GM23338 (cell line): Measurements from ENCODE around the gene CEPT1. TPM values are rescaled to one million over a fixed set of nuclear protein-coding genes. Genes with fewer than 3 reads are reported as not detected.

Experiments
- ATAC-seq: fragments of 200-7000 bp; cut with Tn5 transposase; 3 replicates; pipeline ENCODE4 v1.9.1; 2020
- DNase-seq: peaks from one replicate; pipeline ENCODE4 v3.0.0-alpha.2; 2015; ENCODE audit warnings: low spot score
- H2AFZ ChIP-seq: fragments of 200-600 bp; sonication (generic); 2 replicates; pipeline ENCODE4 v1.8.0; 2016; ENCODE audit warnings: antibody characterized with exemption, mild to moderate bottlenecking, moderate library complexity
- H3F3A ChIP-seq: fragments of 200-600 bp; sonication (generic); replicated peaks from 2 replicates; pipeline ENCODE4 v1.8.0; 2017; ENCODE audit warnings: antibody characterized with exemption, mixed run types, low read depth
- H3K27ac ChIP-seq: fragments of 200-600 bp; sonication (generic); 2 replicates; pipeline ENCODE4 v1.6.1; 2016; ENCODE audit warnings: low read depth
- H3K27me3 ChIP-seq: fragments of 200-600 bp; sonication (generic); 2 replicates; pipeline ENCODE4 v1.8.0; 2016; ENCODE audit warnings: mild to moderate bottlenecking, mixed run types, moderate library complexity; ENCODE audit not compliant: insufficient read depth
- H3K36me3 ChIP-seq: fragments of 200-600 bp; sonication (generic); 2 replicates; pipeline ENCODE4 v1.8.0; 2016; ENCODE audit warnings: mild to moderate bottlenecking; ENCODE audit not compliant: insufficient read depth
- H3K4me1 ChIP-seq: fragments of 200-600 bp; sonication (generic); 2 replicates; pipeline ENCODE4 v1.8.0; 2016; ENCODE audit warnings: mild to moderate bottlenecking, moderate library complexity; ENCODE audit not compliant: insufficient read depth
- H3K4me2 ChIP-seq: fragments of 200-600 bp; sonication (generic); 2 replicates; pipeline ENCODE4 v1.7.1; 2017; ENCODE audit warnings: mixed run types
- H3K4me3 ChIP-seq: fragments of 200-600 bp; sonication (generic); 2 replicates; pipeline ENCODE4 v1.6.1; 2016; ENCODE audit warnings: mixed run types
- H3K79me2 ChIP-seq: fragments of 200-600 bp; sonication (generic); replicated peaks from 2 replicates; pipeline ENCODE4 v1.8.0; 2017; ENCODE audit warnings: mild to moderate bottlenecking; ENCODE audit not compliant: insufficient read depth
- H3K9me2 ChIP-seq: fragments of 200-600 bp; sonication (generic); 2 replicates; pipeline ENCODE4 v1.8.0; 2017; ENCODE audit not compliant: insufficient read depth
- H4K20me1 ChIP-seq: fragments of 200-600 bp; sonication (generic); replicated peaks from 2 replicates; pipeline ENCODE4 v1.8.0; 2017; ENCODE audit warnings: mild to moderate bottlenecking; ENCODE audit not compliant: insufficient read depth
- H3K27ac Mint-ChIP-seq: 2 replicates; pipeline ENCODE4 v1.8.0; 2020; ENCODE audit warnings: inconsistent platforms, mild to moderate bottlenecking, moderate library complexity, mixed read lengths
- H3K27me3 Mint-ChIP-seq: 3 replicates; pipeline ENCODE4 v1.8.0; 2022; ENCODE audit warnings: low read depth, mild to moderate bottlenecking, moderate library complexity, mixed read lengths, inconsistent platforms; ENCODE audit not compliant: insufficient read depth, poor library complexity
- H3K36me3 Mint-ChIP-seq: 3 replicates; pipeline ENCODE4 v1.8.0; 2021; ENCODE audit warnings: low read depth, mild to moderate bottlenecking, inconsistent platforms, moderate library complexity, mixed read lengths
- H3K4me1 Mint-ChIP-seq: 3 replicates; pipeline ENCODE4 v1.8.0; 2020; ENCODE audit warnings: mild to moderate bottlenecking, inconsistent platforms, mixed read lengths
- H3K4me3 Mint-ChIP-seq: 3 replicates; pipeline ENCODE4 v1.8.0; 2021; ENCODE audit warnings: moderate library complexity, mild to moderate bottlenecking, inconsistent platforms, mixed read lengths
- H3K9me3 Mint-ChIP-seq: 3 replicates; pipeline ENCODE4 v1.8.0; 2020; ENCODE audit warnings: moderate library complexity, mild to moderate bottlenecking, inconsistent platforms, mixed read lengths
- CREB1 ChIP-seq: fragments of 250-450 bp; sonication (Bioruptor Pico); IDR thresholded peaks from 2 replicates; pipeline ENCODE4 v1.5.0; 2020; ENCODE audit warnings: low read depth, mild to moderate bottlenecking, moderate library complexity
- EZH2 ChIP-seq: fragments of 200-600 bp; sonication (generic); IDR thresholded peaks from one replicate; pipeline ENCODE4 v1.8.0; 2017; ENCODE audit warnings: antibody characterized with exemption, mild to moderate bottlenecking, low read depth; ENCODE audit not compliant: unreplicated experiment
- EZH2phosphoT487 ChIP-seq: fragments of 200-600 bp; sonication (generic); IDR thresholded peaks from one replicate; pipeline ENCODE4 v1.8.1; 2018; ENCODE audit warnings: antibody characterized with exemption; ENCODE audit not compliant: unreplicated experiment
- JUNB ChIP-seq: IDR thresholded peaks from one replicate; pipeline ENCODE4 v1.6.1; 2016; ENCODE audit warnings: antibody characterized with exemption; ENCODE audit not compliant: unreplicated experiment
- NANOG ChIP-seq: IDR thresholded peaks from 2 replicates; pipeline ENCODE4 v1.6.1; 2016; ENCODE audit warnings: antibody characterized with exemption, borderline replicate concordance
- POLR2AphosphoS5 ChIP-seq: IDR thresholded peaks from 2 replicates; pipeline ENCODE4 v1.6.1; 2016; ENCODE audit warnings: antibody characterized with exemption, low read depth
- STAT1 ChIP-seq: IDR thresholded peaks from one replicate; pipeline ENCODE4 v1.6.1; 2016; ENCODE audit warnings: antibody characterized with exemption; ENCODE audit not compliant: unreplicated experiment
- ZNF114 ChIP-seq: fragments of 250-450 bp; sonication (Bioruptor Pico); IDR thresholded peaks from 2 replicates; pipeline ENCODE4 v1.5.0; 2020; ENCODE audit warnings: mild to moderate bottlenecking, moderate library complexity
- ZNF331 ChIP-seq: fragments of 250-450 bp; sonication (Bioruptor Pico); IDR thresholded peaks from 2 replicates; pipeline ENCODE4 v1.5.0; 2020; ENCODE audit warnings: low read depth, mild to moderate bottlenecking, moderate library complexity
- polyA plus RNA-seq: library from polyadenylated mRNA; unstranded; fragments of >200 nt; fragmentation: Nextera tagmentation; extraction: Ambion mirVana; gene quantifications from 2 replicates; pipeline ENCODE4 v1.2.1, GENCODE V29; 2016
- total RNA-seq: library from RNA; depleted of rRNA; stranded (reverse); fragments of >200 nt; shearing (Covaris generic); gene quantifications from 2 replicates; pipeline ENCODE4 v1.2.3, GENCODE V29; 2014
- TF ChIP-seq, protein P1 (sequence below): fragments of 250-450 bp; sonication (Bioruptor Pico); IDR thresholded peaks from 2 replicates; pipeline ENCODE4 v1.5.0; 2020; ENCODE audit warnings: mild to moderate bottlenecking, moderate library complexity
- TF ChIP-seq, protein P2 (sequence below), 2 experiments: fragments of 200-600 bp in 1 of 2; sonication (generic) in 1 of 2; conservative IDR thresholded peaks; 2 replicates each; pipeline versions ENCODE4 v1.5.1 to v1.6.1; 2016 to 2017; ENCODE audit warnings: antibody characterized with exemption in 2 of 2, low read depth in 2 of 2, mild to moderate bottlenecking in 2 of 2, moderate library complexity in 1 of 2
- TF ChIP-seq, protein P3 (sequence below): IDR thresholded peaks from 2 replicates; pipeline ENCODE4 v1.6.1; 2016; ENCODE audit warnings: antibody characterized with exemption
- TF ChIP-seq, protein P4 (sequence below): IDR thresholded peaks from one replicate; pipeline ENCODE4 v1.6.1; 2018; ENCODE audit warnings: antibody characterized with exemption; ENCODE audit not compliant: unreplicated experiment

The CEPT1 gene
- total and polyA plus RNA-seq, 2 experiments from 2014 or later: 17.3 to 39.5 TPM

DNA sequence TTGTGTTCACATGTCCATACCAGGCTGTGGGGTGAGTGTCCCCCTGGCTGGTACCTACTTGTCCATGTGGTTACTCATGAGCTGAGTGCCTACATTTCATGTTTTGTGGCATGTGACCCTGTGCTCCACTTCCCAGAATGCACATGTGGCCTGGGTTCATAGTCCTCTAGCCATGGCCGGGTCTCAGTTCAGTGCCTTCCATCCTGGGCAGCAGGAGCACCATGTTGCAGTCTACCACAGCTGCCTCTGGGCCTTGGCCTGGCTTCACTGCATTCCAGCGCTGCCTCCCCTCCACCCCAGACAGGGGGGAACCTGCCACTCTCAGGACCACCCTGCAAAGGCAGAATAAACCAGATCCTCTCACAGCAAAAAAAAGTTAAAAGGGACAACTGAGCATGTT lies 5.5 kb downstream of the CEPT1 start:
- Histone ChIP-seq H3K27me3 (no peaks in the 10 kb centered on the region), H3K4me1 (peaks cover 10% of the 10 kb centered on the region), H2AFZ (no peak overlapping the region), H3F3A (no peaks in the 10 kb centered on the region), H3K79me2 (peaks cover 83% of the 10 kb centered on the region), H3K36me3 (peaks cover 12% of the 10 kb centered on the region; the same call in 1 of the 2 replicates), H3K9me2 (no peaks in the 10 kb centered on the region), H3K4me3 (no peak overlapping the region), H3K27ac (no peak overlapping the region), H4K20me1 (peaks cover 5% of the 10 kb centered on the region), H3K4me2 (no peak overlapping the region)
- Mint-ChIP-seq H3K4me1 (peaks cover 16% of the 10 kb centered on the region), H3K36me3 (peaks cover 23% of the 10 kb centered on the region), H3K4me3 (no peak overlapping the region), H3K9me3 (no peaks in the 10 kb centered on the region), H3K27ac (no peak overlapping the region), H3K27me3 (no peaks in the 10 kb centered on the region)
- TF ChIP-seq NANOG (no peak), STAT1 (no peak), EZH2 (no peak), EZH2phosphoT487 (no peak), JUNB (no peak), ZNF114 (no peak), CREB1 (no peak), POLR2AphosphoS5 (no peak), ZNF331 (CRISPR knock-in tag) (no peak)
- TF ChIP-seq, protein P1, sequence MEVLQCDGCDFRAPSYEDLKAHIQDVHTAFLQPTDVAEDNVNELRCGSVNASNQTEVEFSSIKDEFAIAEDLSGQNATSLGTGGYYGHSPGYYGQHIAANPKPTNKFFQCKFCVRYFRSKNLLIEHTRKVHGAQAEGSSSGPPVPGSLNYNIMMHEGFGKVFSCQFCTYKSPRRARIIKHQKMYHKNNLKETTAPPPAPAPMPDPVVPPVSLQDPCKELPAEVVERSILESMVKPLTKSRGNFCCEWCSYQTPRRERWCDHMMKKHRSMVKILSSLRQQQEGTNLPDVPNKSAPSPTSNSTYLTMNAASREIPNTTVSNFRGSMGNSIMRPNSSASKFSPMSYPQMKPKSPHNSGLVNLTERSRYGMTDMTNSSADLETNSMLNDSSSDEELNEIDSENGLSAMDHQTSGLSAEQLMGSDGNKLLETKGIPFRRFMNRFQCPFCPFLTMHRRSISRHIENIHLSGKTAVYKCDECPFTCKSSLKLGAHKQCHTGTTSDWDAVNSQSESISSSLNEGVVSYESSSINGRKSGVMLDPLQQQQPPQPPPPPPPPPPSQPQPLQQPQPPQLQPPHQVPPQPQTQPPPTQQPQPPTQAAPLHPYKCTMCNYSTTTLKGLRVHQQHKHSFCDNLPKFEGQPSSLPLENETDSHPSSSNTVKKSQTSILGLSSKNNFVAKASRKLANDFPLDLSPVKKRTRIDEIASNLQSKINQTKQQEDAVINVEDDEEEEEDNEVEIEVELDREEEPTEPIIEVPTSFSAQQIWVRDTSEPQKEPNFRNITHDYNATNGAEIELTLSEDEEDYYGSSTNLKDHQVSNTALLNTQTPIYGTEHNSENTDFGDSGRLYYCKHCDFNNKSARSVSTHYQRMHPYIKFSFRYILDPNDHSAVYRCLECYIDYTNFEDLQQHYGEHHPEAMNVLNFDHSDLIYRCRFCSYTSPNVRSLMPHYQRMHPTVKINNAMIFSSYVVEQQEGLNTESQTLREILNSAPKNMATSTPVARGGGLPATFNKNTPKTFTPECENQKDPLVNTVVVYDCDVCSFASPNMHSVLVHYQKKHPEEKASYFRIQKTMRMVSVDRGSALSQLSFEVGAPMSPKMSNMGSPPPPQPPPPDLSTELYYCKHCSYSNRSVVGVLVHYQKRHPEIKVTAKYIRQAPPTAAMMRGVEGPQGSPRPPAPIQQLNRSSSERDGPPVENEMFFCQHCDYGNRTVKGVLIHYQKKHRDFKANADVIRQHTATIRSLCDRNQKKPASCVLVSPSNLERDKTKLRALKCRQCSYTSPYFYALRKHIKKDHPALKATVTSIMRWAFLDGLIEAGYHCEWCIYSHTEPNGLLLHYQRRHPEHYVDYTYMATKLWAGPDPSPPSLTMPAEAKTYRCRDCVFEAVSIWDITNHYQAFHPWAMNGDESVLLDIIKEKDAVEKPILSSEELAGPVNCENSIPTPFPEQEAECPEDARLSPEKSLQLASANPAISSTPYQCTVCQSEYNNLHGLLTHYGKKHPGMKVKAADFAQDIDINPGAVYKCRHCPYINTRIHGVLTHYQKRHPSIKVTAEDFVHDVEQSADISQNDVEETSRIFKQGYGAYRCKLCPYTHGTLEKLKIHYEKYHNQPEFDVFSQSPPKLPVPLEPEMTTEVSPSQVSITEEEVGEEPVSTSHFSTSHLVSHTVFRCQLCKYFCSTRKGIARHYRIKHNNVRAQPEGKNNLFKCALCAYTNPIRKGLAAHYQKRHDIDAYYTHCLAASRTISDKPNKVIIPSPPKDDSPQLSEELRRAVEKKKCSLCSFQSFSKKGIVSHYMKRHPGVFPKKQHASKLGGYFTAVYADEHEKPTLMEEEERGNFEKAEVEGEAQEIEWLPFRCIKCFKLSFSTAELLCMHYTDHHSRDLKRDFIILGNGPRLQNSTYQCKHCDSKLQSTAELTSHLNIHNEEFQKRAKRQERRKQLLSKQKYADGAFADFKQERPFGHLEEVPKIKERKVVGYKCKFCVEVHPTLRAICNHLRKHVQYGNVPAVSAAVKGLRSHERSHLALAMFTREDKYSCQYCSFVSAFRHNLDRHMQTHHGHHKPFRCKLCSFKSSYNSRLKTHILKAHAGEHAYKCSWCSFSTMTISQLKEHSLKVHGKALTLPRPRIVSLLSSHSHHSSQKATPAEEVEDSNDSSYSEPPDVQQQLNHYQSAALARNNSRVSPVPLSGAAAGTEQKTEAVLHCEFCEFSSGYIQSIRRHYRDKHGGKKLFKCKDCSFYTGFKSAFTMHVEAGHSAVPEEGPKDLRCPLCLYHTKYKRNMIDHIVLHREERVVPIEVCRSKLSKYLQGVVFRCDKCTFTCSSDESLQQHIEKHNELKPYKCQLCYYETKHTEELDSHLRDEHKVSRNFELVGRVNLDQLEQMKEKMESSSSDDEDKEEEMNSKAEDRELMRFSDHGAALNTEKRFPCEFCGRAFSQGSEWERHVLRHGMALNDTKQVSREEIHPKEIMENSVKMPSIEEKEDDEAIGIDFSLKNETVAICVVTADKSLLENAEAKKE (CRISPR knock-in tag): no peak
- TF ChIP-seq, protein P2, sequence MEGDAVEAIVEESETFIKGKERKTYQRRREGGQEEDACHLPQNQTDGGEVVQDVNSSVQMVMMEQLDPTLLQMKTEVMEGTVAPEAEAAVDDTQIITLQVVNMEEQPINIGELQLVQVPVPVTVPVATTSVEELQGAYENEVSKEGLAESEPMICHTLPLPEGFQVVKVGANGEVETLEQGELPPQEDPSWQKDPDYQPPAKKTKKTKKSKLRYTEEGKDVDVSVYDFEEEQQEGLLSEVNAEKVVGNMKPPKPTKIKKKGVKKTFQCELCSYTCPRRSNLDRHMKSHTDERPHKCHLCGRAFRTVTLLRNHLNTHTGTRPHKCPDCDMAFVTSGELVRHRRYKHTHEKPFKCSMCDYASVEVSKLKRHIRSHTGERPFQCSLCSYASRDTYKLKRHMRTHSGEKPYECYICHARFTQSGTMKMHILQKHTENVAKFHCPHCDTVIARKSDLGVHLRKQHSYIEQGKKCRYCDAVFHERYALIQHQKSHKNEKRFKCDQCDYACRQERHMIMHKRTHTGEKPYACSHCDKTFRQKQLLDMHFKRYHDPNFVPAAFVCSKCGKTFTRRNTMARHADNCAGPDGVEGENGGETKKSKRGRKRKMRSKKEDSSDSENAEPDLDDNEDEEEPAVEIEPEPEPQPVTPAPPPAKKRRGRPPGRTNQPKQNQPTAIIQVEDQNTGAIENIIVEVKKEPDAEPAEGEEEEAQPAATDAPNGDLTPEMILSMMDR (conservative IDR thresholded peaks at IDR 0.05; ENCODE audit: low read depth in 2 of 2): no peak
- TF ChIP-seq, protein P3, sequence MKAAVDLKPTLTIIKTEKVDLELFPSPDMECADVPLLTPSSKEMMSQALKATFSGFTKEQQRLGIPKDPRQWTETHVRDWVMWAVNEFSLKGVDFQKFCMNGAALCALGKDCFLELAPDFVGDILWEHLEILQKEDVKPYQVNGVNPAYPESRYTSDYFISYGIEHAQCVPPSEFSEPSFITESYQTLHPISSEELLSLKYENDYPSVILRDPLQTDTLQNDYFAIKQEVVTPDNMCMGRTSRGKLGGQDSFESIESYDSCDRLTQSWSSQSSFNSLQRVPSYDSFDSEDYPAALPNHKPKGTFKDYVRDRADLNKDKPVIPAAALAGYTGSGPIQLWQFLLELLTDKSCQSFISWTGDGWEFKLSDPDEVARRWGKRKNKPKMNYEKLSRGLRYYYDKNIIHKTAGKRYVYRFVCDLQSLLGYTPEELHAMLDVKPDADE: no peak
- TF ChIP-seq, protein P4, sequence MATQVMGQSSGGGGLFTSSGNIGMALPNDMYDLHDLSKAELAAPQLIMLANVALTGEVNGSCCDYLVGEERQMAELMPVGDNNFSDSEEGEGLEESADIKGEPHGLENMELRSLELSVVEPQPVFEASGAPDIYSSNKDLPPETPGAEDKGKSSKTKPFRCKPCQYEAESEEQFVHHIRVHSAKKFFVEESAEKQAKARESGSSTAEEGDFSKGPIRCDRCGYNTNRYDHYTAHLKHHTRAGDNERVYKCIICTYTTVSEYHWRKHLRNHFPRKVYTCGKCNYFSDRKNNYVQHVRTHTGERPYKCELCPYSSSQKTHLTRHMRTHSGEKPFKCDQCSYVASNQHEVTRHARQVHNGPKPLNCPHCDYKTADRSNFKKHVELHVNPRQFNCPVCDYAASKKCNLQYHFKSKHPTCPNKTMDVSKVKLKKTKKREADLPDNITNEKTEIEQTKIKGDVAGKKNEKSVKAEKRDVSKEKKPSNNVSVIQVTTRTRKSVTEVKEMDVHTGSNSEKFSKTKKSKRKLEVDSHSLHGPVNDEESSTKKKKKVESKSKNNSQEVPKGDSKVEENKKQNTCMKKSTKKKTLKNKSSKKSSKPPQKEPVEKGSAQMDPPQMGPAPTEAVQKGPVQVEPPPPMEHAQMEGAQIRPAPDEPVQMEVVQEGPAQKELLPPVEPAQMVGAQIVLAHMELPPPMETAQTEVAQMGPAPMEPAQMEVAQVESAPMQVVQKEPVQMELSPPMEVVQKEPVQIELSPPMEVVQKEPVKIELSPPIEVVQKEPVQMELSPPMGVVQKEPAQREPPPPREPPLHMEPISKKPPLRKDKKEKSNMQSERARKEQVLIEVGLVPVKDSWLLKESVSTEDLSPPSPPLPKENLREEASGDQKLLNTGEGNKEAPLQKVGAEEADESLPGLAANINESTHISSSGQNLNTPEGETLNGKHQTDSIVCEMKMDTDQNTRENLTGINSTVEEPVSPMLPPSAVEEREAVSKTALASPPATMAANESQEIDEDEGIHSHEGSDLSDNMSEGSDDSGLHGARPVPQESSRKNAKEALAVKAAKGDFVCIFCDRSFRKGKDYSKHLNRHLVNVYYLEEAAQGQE: no peak
- DNase-seq (no peak), ATAC-seq (no peak)
